NB4 (cell line): ENCODE data around the gene FLNC.

Experiments used
- POLR2A ChIP-seq: IDR thresholded peaks from 2 replicates; pipeline ENCODE4 v1.6.1; 2011; ENCODE audit warnings: mild to moderate bottlenecking; ENCODE audit not compliant: insufficient read length; ENCODE audit errors: extremely low read depth
- TF ChIP-seq, protein P1 (sequence below): IDR thresholded peaks from one replicate; pipeline ENCODE4 v1.5.1; 2012; ENCODE audit warnings: low read depth, low read length
- TF ChIP-seq, protein P2 (sequence below): IDR thresholded peaks from 2 replicates; pipeline ENCODE4 v1.6.1; 2011; ENCODE audit warnings: low read depth, low read length

DNA sequence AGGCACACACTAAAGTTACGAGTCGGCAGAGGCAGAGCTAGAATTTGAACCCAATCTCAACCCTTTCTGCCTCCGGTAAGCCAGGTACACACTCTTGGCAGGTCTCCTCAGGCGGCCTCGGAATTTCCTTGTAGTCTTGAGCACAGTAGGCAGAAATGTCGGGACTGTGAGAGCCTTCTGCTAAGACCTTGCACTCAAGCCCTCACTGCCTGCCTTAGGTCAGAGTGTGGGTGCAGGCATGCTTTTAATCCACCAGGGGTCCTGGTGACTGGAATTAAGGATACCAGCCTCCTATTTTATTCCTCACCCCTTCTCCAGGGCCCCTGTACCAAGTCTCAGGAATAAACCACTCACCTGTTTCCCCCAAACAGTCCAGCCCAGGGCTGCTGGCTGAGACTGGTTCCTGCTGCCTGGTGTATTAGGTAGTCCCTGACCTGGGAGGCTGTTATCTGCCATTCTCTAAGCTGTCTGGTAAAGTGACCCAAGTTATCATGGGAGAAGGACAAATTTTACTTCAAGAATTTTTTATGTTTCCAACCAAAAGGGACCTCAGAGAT is 33.3 kb downstream of the FLNC start:
- TF ChIP-seq, protein P1, sequence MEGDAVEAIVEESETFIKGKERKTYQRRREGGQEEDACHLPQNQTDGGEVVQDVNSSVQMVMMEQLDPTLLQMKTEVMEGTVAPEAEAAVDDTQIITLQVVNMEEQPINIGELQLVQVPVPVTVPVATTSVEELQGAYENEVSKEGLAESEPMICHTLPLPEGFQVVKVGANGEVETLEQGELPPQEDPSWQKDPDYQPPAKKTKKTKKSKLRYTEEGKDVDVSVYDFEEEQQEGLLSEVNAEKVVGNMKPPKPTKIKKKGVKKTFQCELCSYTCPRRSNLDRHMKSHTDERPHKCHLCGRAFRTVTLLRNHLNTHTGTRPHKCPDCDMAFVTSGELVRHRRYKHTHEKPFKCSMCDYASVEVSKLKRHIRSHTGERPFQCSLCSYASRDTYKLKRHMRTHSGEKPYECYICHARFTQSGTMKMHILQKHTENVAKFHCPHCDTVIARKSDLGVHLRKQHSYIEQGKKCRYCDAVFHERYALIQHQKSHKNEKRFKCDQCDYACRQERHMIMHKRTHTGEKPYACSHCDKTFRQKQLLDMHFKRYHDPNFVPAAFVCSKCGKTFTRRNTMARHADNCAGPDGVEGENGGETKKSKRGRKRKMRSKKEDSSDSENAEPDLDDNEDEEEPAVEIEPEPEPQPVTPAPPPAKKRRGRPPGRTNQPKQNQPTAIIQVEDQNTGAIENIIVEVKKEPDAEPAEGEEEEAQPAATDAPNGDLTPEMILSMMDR = peak; percentile 73
- no peak for TF ChIP-seq POLR2A
- TF ChIP-seq, protein P2, sequence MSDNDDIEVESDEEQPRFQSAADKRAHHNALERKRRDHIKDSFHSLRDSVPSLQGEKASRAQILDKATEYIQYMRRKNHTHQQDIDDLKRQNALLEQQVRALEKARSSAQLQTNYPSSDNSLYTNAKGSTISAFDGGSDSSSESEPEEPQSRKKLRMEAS = 0 out of 2 replicates have a peak, but pooled peaks have one; percentile 47
